HG02610 (cell line): ENCODE measurements around the gene KRT6A.
"Not testable (repeated sequence)": the region's sequence is repeated elsewhere in the genome, so short reads cannot be mapped to it uniquely, and the experiment has no call there.

Experiments
- ATAC-seq: cut with Tn5 transposase; IDR thresholded peaks from one replicate; pipeline ENCODE4 v1.9.1; 2021; ENCODE audit warnings: mild to moderate bottlenecking, moderate library complexity; ENCODE audit not compliant: unreplicated experiment

Gene KRT6A

GRCh38 chr12:52506858-52507715, 14.0 kb upstream of the KRT6A start:
- ATAC-seq: no peak

GRCh38 chr12:52502877-52503276, 9.8 kb upstream of the KRT6A start:
- no peak for ATAC-seq

GRCh38 chr12:52501490-52501889, 8.4 kb upstream of the KRT6A start:
- ATAC-seq: no peak

GRCh38 chr12:52500574-52500973, 7.5 kb upstream of the KRT6A start:
- ATAC-seq: not testable (repeated sequence)

GRCh38 chr12:52499806-52500560, 6.9 kb upstream of the KRT6A start:
- no peak for ATAC-seq

- no peak for ATAC-seq
Measured at GRCh38 chr12:52498946-52499345, 5.9 kb upstream of the KRT6A start.

- no peak for ATAC-seq
Measured at GRCh38 chr12:52497975-52498374, 4.9 kb upstream of the KRT6A start.

- ATAC-seq: no peak
Measured at GRCh38 chr12:52496590-52497071, 3.6 kb upstream of the KRT6A start.

GRCh38 chr12:52496054-52496453, 3.0 kb upstream of the KRT6A start:
- no peak for ATAC-seq

GRCh38 chr12:52495389-52495788, 2.3 kb upstream of the KRT6A start:
- ATAC-seq: no peak

GRCh38 chr12:52494518-52494917, 1.5 kb upstream of the KRT6A start:
- ATAC-seq: no peak

GRCh38 chr12:52494100-52494499, 1.0 kb upstream of the KRT6A start:
- no peak for ATAC-seq

- not testable (repeated sequence) for ATAC-seq
Measured at GRCh38 chr12:52492405-52492804, 652 bp downstream of the KRT6A start.

GRCh38 chr12:52491495-52491894, 1.6 kb downstream of the KRT6A start:
- not testable (repeated sequence) for ATAC-seq

GRCh38 chr12:52488736-52489135, 4.3 kb downstream of the KRT6A start:
- ATAC-seq: no peak

GRCh38 chr12:52487744-52488443, 5.2 kb downstream of the KRT6A start:
- not testable (repeated sequence) for ATAC-seq

- no peak for ATAC-seq
Measured at GRCh38 chr12:52487211-52487610, 5.8 kb downstream of the KRT6A start.

- no peak for ATAC-seq
Measured at GRCh38 chr12:52486166-52487105, 6.6 kb downstream of the KRT6A start.

- ATAC-seq: no peak
Measured at GRCh38 chr12:52480073-52480472, 13.0 kb downstream of the KRT6A start.

GRCh38 chr12:52477651-52478050, 15.4 kb downstream of the KRT6A start:
- no peak for ATAC-seq
